Measurements from ENCODE around the gene KRR1. TPM values are rescaled to one million over a fixed set of nuclear protein-coding genes. Genes with fewer than 3 reads are reported as not detected.

The KRR1 gene
- total RNA-seq, 2 experiments from 2014 or later: 144 to 148 TPM

DNA sequence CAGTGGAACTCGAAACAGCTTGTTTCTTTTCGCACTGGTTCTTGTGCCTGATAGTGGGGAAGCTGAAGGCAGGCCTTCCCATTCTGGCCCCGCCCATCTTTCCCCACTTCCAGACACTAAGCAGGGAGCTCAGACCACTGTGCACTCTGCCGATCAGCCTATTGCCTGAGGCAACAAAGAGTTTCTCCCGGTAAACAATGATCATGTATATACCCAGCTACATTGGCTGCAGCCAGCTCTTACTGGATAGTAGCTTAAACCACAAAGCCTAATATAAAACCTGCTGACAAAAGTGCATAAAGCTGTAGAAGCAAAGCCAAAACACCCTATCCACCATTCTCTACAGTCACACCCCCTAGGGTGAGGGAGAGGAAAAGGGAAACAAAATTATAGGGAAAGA, 55.6 kb downstream of the KRR1 start:
- no peak overlapping the region for H3K4me3 ChIP-seq (ENCODE audit: low read length)
- POLR2A ChIA-PET: interaction anchor here (0.6 kb wide), 1 partner anchor 65 kb away, joined by 3 read pairs; the partner anchor contains the start of gene GLIPR1L2
- peaks cover 19% of the 10 kb centered on the region for H3K4me1 ChIP-seq (ENCODE audit: insufficient read depth, low read length)
- H3K27ac ChIP-seq (ENCODE audit: low read depth in 1 of 2, low read length in 2 of 2): no peak overlapping the region
- no peaks in the 10 kb centered on the region for H3K27me3 Mint-ChIP-seq
- H3K27me3 ChIP-seq (ENCODE audit: control insufficient read depth in 1 of 2, insufficient read depth in 2 of 2, low read length in 2 of 2): no peaks in the 10 kb centered on the region
- H3K9me3 Mint-ChIP-seq: no peaks in the 10 kb centered on the region
- no peaks in the 10 kb centered on the region for H3K9me3 ChIP-seq (ENCODE audit: control insufficient read depth in 1 of 2, insufficient read depth in 1 of 2, low read length in 2 of 2)
- intact Hi-C loops (cut with DNase I, micrococcal nuclease): loop anchor here in 1 of 2 experiments (2.0 kb wide), 1 partner anchor 25 kb away; the partner anchor contains the start of gene GLIPR1
- H3K36me3 Mint-ChIP-seq (ENCODE audit: low read depth): no peaks in the 10 kb centered on the region
- CTCF ChIA-PET: interaction anchor here (1.5 to 1.6 kb wide), 2 partner anchors 29 to 71 kb away, joined by 3 to 8 read pairs; no protein-coding TSS in a partner anchor
- TF ChIP-seq, protein P1, sequence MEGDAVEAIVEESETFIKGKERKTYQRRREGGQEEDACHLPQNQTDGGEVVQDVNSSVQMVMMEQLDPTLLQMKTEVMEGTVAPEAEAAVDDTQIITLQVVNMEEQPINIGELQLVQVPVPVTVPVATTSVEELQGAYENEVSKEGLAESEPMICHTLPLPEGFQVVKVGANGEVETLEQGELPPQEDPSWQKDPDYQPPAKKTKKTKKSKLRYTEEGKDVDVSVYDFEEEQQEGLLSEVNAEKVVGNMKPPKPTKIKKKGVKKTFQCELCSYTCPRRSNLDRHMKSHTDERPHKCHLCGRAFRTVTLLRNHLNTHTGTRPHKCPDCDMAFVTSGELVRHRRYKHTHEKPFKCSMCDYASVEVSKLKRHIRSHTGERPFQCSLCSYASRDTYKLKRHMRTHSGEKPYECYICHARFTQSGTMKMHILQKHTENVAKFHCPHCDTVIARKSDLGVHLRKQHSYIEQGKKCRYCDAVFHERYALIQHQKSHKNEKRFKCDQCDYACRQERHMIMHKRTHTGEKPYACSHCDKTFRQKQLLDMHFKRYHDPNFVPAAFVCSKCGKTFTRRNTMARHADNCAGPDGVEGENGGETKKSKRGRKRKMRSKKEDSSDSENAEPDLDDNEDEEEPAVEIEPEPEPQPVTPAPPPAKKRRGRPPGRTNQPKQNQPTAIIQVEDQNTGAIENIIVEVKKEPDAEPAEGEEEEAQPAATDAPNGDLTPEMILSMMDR (IDR thresholded peaks at IDR 0.05): no peak
- peaks cover 40% of the 10 kb centered on the region for H3K4me1 Mint-ChIP-seq (ENCODE audit: low read depth)
- H3K27ac Mint-ChIP-seq: no peak overlapping the region
- H3K36me3 ChIP-seq (ENCODE audit: insufficient read depth, low read length): no peaks in the 10 kb centered on the region
- DNase-seq: no peak
- ATAC-seq (ENCODE audit: poor library complexity): no peak
- H3K4me3 Mint-ChIP-seq: no peak overlapping the region

DNA sequence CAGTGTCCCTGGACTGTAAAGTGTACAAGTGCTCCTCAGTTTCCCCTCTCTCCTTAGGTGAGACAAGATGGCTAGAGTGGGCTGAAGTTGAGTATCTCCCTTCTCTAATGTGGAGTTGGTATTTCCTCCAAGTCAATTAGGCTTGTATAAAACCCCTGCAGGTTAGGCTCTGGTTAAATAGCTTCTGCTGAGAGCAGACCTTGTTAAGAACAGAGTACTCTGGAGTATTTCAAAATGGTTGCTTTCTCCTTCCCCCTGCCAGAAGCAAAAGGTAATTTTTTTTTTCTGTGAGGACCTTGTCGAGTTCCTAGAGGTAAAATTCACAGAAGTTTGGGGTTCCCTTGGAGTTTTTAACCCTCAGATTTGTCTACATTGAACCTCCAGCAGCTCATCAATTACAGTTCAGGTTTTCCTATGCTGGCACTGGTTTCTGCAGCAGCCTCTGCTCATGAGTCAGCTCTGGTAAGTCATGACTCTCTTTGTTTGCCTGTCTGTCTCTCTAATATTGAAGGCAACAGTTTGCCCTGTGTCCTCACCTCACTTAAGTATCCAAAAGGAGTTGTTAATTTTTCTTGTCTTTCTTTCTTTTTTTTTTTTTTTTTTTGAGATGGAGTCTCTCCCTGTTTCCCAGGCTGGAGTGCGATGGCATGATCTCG, 58.6 kb downstream of the KRR1 start:
- H3K27me3 Mint-ChIP-seq: no peaks in the 10 kb centered on the region
- intact Hi-C loops (cut with DNase I, micrococcal nuclease): no loop called here
- TF ChIP-seq, protein P1 (IDR thresholded peaks at IDR 0.05): no peak
- no peak overlapping the region for H3K4me3 Mint-ChIP-seq
- H3K27ac Mint-ChIP-seq: no peak overlapping the region
- no peak overlapping the region for H3K4me3 ChIP-seq (ENCODE audit: low read length)
- DNase-seq (no peak), ATAC-seq (ENCODE audit: poor library complexity) (no peak)
- H3K4me1 ChIP-seq (ENCODE audit: insufficient read depth, low read length): peaks cover 7% of the 10 kb centered on the region
- ChIA-PET CTCF (no interaction called here), POLR2A (interaction anchor here (1.2 kb wide), 1 partner anchor 11 kb away, joined by 3 read pairs; no protein-coding TSS in a partner anchor)
- peaks cover 18% of the 10 kb centered on the region for H3K4me1 Mint-ChIP-seq (ENCODE audit: low read depth)
- H3K9me3 ChIP-seq (ENCODE audit: control insufficient read depth in 1 of 2, insufficient read depth in 1 of 2, low read length in 2 of 2): no peaks in the 10 kb centered on the region
- H3K9me3 Mint-ChIP-seq: no peaks in the 10 kb centered on the region
- H3K27ac ChIP-seq (ENCODE audit: low read depth in 1 of 2, low read length in 2 of 2): no peak overlapping the region
- H3K27me3 ChIP-seq (ENCODE audit: control insufficient read depth in 1 of 2, insufficient read depth in 2 of 2, low read length in 2 of 2): no peaks in the 10 kb centered on the region
- H3K36me3 Mint-ChIP-seq (ENCODE audit: low read depth): no peaks in the 10 kb centered on the region
- H3K36me3 ChIP-seq (ENCODE audit: insufficient read depth, low read length): no peaks in the 10 kb centered on the region

DNA sequence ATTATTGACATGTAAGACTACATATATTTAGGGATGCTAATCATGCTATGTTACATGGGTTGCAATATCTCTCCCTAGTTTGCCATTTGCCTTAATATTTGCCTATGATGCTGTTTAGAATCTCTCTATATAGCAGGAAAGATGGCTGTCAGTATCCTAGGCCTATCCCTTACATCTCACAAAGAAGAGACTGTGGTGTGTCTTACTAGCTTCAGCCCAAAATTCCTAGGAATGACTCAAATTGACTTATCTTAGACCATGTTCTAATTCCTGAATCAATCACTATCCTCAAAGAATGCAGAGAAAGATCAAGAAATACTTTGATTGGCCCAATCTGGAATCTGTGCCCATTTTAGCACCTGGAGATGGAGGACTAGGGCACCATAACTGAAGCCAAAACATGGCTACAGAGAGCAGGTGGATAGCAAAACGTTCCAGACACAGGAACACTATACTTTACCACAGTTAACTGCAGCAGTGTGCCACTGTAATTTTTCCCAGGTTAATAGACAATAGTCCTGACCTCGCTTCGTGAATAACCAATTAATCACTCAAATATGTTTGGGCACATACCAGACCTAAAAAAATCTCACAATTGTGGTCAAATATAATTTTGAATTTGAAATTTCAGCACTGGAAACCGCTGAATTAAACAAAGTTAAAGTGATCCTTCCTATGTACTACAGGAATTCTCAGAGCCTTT, 63.6 kb downstream of the KRR1 start:
- H3K4me3 Mint-ChIP-seq: no peak overlapping the region
- H3K27ac ChIP-seq (ENCODE audit: low read depth in 1 of 2, low read length in 2 of 2): no peak overlapping the region
- TF ChIP-seq, protein P1 (IDR thresholded peaks at IDR 0.05): no peak
- H3K36me3 ChIP-seq (ENCODE audit: insufficient read depth, low read length): no peaks in the 10 kb centered on the region
- H3K4me1 ChIP-seq (ENCODE audit: insufficient read depth, low read length): no peaks in the 10 kb centered on the region
- ChIA-PET POLR2A (no interaction called here), CTCF (no interaction called here)
- no peaks in the 10 kb centered on the region for H3K27me3 Mint-ChIP-seq
- H3K4me1 Mint-ChIP-seq (ENCODE audit: low read depth): no peaks in the 10 kb centered on the region
- no peaks in the 10 kb centered on the region for H3K36me3 Mint-ChIP-seq (ENCODE audit: low read depth)
- H3K27ac Mint-ChIP-seq: no peak overlapping the region
- no peak for ATAC-seq (ENCODE audit: poor library complexity)
- H3K9me3 ChIP-seq (ENCODE audit: control insufficient read depth in 1 of 2, insufficient read depth in 1 of 2, low read length in 2 of 2): no peaks in the 10 kb centered on the region
- no peak for DNase-seq
- no peaks in the 10 kb centered on the region for H3K9me3 Mint-ChIP-seq
- no peaks in the 10 kb centered on the region for H3K27me3 ChIP-seq (ENCODE audit: control insufficient read depth in 1 of 2, insufficient read depth in 2 of 2, low read length in 2 of 2)
- H3K4me3 ChIP-seq (ENCODE audit: low read length): no peak overlapping the region
- intact Hi-C loops (cut with DNase I, micrococcal nuclease): no loop called here
